Measurements from ENCODE around the gene IBSP.

Gene IBSP

GRCh38 chr4:87807402-87807801 lies 8.0 kb downstream of the IBSP start:
- TF ChIP-seq TAF1 (IDR thresholded peaks at IDR 0.05; ENCODE audit: borderline replicate concordance, low read depth, low read length) (no peak), POLR2AphosphoS5 (IDR thresholded peaks at IDR 0.05; ENCODE audit: low read depth, low read length) (no peak)
- FAIRE-seq, result no peak
- no peak for DNase-seq (ENCODE audit: insufficient read length)

DNA sequence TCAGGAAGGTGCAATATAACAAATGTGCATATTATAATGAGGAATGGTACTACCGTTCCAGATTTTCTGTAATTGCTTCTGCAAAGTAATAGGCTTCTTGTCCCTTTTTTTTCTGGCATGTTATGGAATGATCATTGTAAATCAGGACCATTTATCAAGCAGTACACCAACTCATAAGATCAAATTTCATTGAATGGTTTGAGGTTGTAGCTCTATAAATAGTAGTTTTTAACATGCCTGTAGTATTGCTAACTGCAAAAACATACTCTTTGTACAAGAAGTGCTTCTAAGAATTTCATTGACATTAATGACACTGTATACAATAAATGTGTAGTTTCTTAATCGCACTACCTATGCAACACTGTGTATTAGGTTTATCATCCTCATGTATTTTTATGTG lies 12.6 kb downstream of the IBSP start:
- no peak for FAIRE-seq
- TF ChIP-seq TAF1 (IDR thresholded peaks at IDR 0.05; ENCODE audit: borderline replicate concordance, low read depth, low read length) (no peak), POLR2AphosphoS5 (IDR thresholded peaks at IDR 0.05; ENCODE audit: low read depth, low read length) (no peak), POLR2A (IDR thresholded peaks at IDR 0.05; ENCODE audit: low read depth, low read length) (no peak)

DNA sequence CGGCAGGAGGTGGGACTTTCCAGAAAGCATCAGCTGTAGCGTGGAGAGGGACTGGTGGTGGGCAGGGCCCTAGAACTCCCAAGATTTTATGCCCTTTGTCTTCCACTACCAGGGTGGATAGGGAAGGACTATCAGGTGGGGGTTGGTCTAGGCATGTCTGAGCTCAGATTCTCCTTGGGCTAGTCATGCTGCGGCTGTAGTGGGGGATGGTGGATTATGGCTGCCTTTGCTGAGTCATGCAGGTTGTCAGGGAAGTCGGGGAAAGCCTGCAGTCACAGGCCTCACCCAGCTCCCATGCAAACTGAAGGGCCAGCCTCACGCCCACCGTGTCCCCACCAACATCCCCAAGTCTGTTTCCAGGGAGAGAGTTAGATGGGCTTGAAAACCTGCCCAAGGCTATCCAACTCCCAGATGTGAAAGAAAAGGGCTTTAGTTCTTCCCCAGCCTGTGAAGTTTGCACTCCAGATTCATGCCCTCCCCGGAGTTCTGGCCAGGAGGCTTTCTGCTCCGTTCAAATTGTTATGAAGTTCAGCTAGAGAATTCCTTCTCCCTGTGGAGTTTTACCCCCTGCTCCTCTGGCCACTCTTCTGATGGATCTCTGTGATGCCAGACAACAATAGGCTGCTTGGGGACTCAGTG lies 20.0 kb downstream of the IBSP start:
- no peak for DNase-seq (ENCODE audit: insufficient read length)
- TF ChIP-seq POLR2AphosphoS5 (IDR thresholded peaks at IDR 0.05; ENCODE audit: low read depth, low read length), result no peak
- no peak for FAIRE-seq

More for the DNA sequence above, 12.6 kb downstream of the IBSP start:
- DNase-seq (ENCODE audit: insufficient read length), result no peak

DNA sequence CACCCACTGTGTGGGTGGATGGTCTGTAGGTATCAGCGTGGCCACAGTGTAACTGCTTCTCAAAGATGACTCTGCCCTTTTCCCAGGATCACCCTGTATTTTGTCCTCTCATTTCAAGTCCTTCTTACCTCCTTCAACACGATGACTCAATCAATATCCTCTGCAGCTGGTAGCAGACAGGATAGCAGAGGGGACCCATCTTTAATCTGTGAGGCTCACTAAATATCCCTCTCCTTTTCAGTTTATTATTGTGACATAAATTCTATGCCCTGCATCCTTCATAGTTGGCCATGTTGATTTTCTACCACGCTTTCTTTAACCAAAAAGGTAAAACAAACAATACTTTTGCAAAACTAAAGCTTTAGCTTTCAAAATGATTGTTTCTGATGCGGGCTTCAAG lies 23.8 kb downstream of the IBSP start:
- DNase-seq (ENCODE audit: insufficient read length) (no peak), FAIRE-seq (no peak)
- TF ChIP-seq POLR2AphosphoS5 (IDR thresholded peaks at IDR 0.05; ENCODE audit: low read depth, low read length) (no peak), TAF1 (IDR thresholded peaks at IDR 0.05; ENCODE audit: borderline replicate concordance, low read depth, low read length) (no peak), POLR2A (IDR thresholded peaks at IDR 0.05; ENCODE audit: low read depth, low read length) (no peak)

DNA sequence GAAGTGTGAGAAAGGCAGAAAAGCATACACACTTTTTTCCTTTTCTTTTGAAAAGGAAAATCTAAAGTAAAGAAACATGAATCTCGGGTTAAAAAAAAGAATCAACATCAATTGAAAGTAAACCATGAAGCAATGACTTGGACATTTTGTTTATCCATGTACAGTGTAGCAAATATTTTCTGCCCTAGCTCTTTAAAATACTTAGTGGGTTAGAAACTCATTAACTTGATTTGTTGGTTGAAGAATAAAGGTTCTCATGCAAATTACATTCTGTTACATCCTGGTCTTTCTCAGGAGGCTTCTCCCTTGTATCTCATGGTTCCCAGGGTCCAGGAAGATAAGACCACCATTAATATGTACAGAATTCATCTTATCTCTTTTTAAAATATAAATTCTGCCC lies 24.4 kb downstream of the IBSP start:
- TF ChIP-seq TAF1 (IDR thresholded peaks at IDR 0.05; ENCODE audit: borderline replicate concordance, low read depth, low read length), result no peak
- TF ChIP-seq POLR2AphosphoS5 (IDR thresholded peaks at IDR 0.05; ENCODE audit: low read depth, low read length), result no peak
- TF ChIP-seq POLR2A (IDR thresholded peaks at IDR 0.05; ENCODE audit: low read depth, low read length), result no peak
- DNase-seq (ENCODE audit: insufficient read length) (no peak), FAIRE-seq (no peak)

GRCh38 chr4:87824352-87824751 lies 25.0 kb downstream of the IBSP start:
- FAIRE-seq (no peak), DNase-seq (ENCODE audit: insufficient read length) (no peak)
- TF ChIP-seq POLR2A (IDR thresholded peaks at IDR 0.05; ENCODE audit: low read depth, low read length) (no peak), TAF1 (IDR thresholded peaks at IDR 0.05; ENCODE audit: borderline replicate concordance, low read depth, low read length) (no peak), POLR2AphosphoS5 (IDR thresholded peaks at IDR 0.05; ENCODE audit: low read depth, low read length) (no peak)

- DNase-seq (ENCODE audit: insufficient read length), result no peak
- TF ChIP-seq POLR2A (IDR thresholded peaks at IDR 0.05; ENCODE audit: low read depth, low read length), result no peak
- no peak for TF ChIP-seq POLR2AphosphoS5 (IDR thresholded peaks at IDR 0.05; ENCODE audit: low read depth, low read length)
- TF ChIP-seq TAF1 (IDR thresholded peaks at IDR 0.05; ENCODE audit: borderline replicate concordance, low read depth, low read length), result no peak
- no peak for FAIRE-seq
These were observed 33.3 kb downstream of the IBSP start, which contains the start of gene MEPE for GRCh38 chr4:87832669-87833068. TSS of gene MEPE (plus strand) at chr4:87832969. CDS start at chr4:87834715, 1,746 bp downstream.

- TF ChIP-seq POLR2A (IDR thresholded peaks at IDR 0.05; ENCODE audit: low read depth, low read length), result no peak
- TF ChIP-seq POLR2AphosphoS5 (IDR thresholded peaks at IDR 0.05; ENCODE audit: low read depth, low read length), result no peak
- no peak for TF ChIP-seq TAF1 (IDR thresholded peaks at IDR 0.05; ENCODE audit: borderline replicate concordance, low read depth, low read length)
- no peak for DNase-seq (ENCODE audit: insufficient read length)
- FAIRE-seq, result no peak
These were observed 35.0 kb downstream of the IBSP start for GRCh38 chr4:87834401-87834800.

- TF ChIP-seq POLR2A (IDR thresholded peaks at IDR 0.05; ENCODE audit: low read depth, low read length) (no peak), POLR2AphosphoS5 (IDR thresholded peaks at IDR 0.05; ENCODE audit: low read depth, low read length) (no peak), TAF1 (IDR thresholded peaks at IDR 0.05; ENCODE audit: borderline replicate concordance, low read depth, low read length) (no peak)
- DNase-seq (ENCODE audit: insufficient read length), result no peak
- FAIRE-seq, result no peak
These were observed 35.8 kb downstream of the IBSP start for GRCh38 chr4:87835197-87835596.

DNA sequence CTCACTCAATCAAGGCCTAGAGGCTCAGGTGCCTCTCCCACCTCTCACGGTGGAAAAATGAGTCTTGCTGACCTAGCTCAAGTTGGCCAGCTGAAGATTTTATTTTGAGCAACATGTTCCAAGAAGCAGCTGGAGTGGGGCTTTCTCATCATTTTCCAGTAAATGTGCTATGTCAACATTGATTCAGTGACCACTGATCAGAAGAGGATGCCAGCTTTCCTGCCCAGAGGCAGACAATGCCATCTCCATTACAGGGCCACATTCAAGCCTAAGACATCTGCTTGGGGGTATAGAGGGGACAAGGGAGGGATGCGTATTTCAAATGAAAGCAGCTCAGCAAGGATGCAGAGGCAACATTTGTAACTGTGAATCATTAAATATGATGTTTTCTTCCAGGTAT lies 36.4 kb downstream of the IBSP start:
- TF ChIP-seq POLR2A (IDR thresholded peaks at IDR 0.05; ENCODE audit: low read depth, low read length), result no peak
- TF ChIP-seq TAF1 (IDR thresholded peaks at IDR 0.05; ENCODE audit: borderline replicate concordance, low read depth, low read length), result no peak
- TF ChIP-seq POLR2AphosphoS5 (IDR thresholded peaks at IDR 0.05; ENCODE audit: low read depth, low read length), result no peak
- FAIRE-seq (no peak), DNase-seq (ENCODE audit: insufficient read length) (no peak)

- DNase-seq (ENCODE audit: insufficient read length) (no peak), FAIRE-seq (no peak)
- TF ChIP-seq TAF1 (IDR thresholded peaks at IDR 0.05; ENCODE audit: borderline replicate concordance, low read depth, low read length), result no peak
- TF ChIP-seq POLR2A (IDR thresholded peaks at IDR 0.05; ENCODE audit: low read depth, low read length), result no peak
- no peak for TF ChIP-seq POLR2AphosphoS5 (IDR thresholded peaks at IDR 0.05; ENCODE audit: low read depth, low read length)
These were observed 38.9 kb downstream of the IBSP start for GRCh38 chr4:87838205-87838604.

DNA sequence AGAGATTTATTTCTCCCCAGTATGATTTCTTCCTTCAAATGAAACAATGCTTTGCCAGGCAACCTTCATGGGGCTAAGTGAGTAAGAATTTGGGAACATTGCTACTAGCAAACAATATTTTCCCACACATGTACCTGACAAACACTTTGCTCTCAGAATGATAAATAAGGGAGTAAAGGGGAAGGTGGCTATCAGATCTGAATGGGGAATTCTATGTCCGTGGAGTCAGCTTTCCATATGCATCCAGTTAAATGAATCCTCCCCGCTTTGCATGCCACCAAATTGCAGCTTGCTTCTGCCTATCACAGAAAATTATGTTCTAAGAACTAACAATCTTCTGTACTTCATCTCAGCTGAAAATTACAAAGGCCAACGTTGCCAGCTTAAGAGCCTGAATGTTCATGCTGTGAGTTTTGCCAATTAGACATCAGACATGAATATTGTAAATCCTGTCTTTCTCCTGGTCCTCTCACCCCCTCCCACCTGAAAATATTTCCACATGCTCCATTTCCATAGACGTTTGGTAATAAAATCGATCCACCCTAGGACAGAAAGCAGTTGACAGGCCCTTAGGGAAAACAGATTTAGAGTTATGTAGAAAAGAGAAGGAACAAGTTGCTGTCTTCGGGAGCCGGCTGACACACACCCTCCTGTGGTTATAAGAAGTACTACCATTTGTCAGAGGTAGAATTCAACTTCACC lies 39.7 kb downstream of the IBSP start:
- DNase-seq (ENCODE audit: insufficient read length) (no peak), FAIRE-seq (peak; percentile 63)
- no peak for TF ChIP-seq POLR2AphosphoS5 (IDR thresholded peaks at IDR 0.05; ENCODE audit: low read depth, low read length)
- no peak for TF ChIP-seq TAF1 (IDR thresholded peaks at IDR 0.05; ENCODE audit: borderline replicate concordance, low read depth, low read length)
- TF ChIP-seq POLR2A (IDR thresholded peaks at IDR 0.05; ENCODE audit: low read depth, low read length), result no peak
